Right lobe of liver (tissue), 6 donors: ENCODE measurements around the gene TMEM11. TPM values are rescaled to one million over a fixed set of nuclear protein-coding genes. Genes with fewer than 3 reads are reported as not detected.

Experiments
- ATAC-seq, 4 donors: fragments of 200-7000 bp; cut with Tn5 transposase; one replicate each; pipeline ENCODE4 v1.9.1; 2020; ENCODE audit warnings: mild to moderate bottlenecking in 4 of 4, moderate library complexity in 4 of 4
- DNase-seq, 3 donors: peaks; one replicate each; pipeline ENCODE4 v3.0.0-alpha.2; 2020
- H3K27ac ChIP-seq, 3 donors: fragments of 200-600 bp; one replicate each; pipeline ENCODE4 v1.8.0; 2022
- H3K27me3 ChIP-seq, 2 donors: fragments of 200-600 bp; one replicate each; pipeline ENCODE4 v1.8.0; 2022
- H3K36me3 ChIP-seq, 4 donors: fragments of 200-600 bp; sonication (generic) in 1 of 4; one replicate each; pipeline versions ENCODE4 v1.5.1 to v1.8.0; 2017 to 2022; ENCODE audit warnings: control low read depth in 1 of 4
- H3K4me1 ChIP-seq, 4 donors: fragments of 200-600 bp; sonication (generic) in 1 of 4; one replicate each; pipeline versions ENCODE4 v1.5.1 to v1.8.0; 2017 to 2022; ENCODE audit warnings: control low read depth in 1 of 4
- H3K4me3 ChIP-seq, 3 donors: fragments of 200-600 bp; one replicate each; pipeline ENCODE4 v1.8.0; 2022
- H3K9me3 ChIP-seq, 4 donors: fragments of 200-600 bp; sonication (generic) in 1 of 4; one replicate each; pipeline versions ENCODE4 v1.5.1 to v1.8.0; 2017 to 2022; ENCODE audit warnings: control low read depth in 1 of 4
- CTCF ChIP-seq, 4 donors: fragments of 200-600 bp in 3 of 4; fragments of 450-650 bp in 1 of 4; IDR thresholded peaks; one replicate each; pipeline versions ENCODE4 v1.5.1 to v1.8.0; 2016 to 2022; ENCODE audit warnings: antibody characterized with exemption in 4 of 4, mild to moderate bottlenecking in 2 of 4
- POLR2A ChIP-seq: fragments of 450-650 bp; IDR thresholded peaks from one replicate; pipeline ENCODE4 v1.6.1; 2017; ENCODE audit warnings: antibody characterized with exemption, mild to moderate bottlenecking
- WGBS: methylation state at CpG from one replicate; pipeline ENCODE4 v1.1.6; 2018; ENCODE audit warnings: low coverage, low lambda C conversion rate; ENCODE audit not compliant: insufficient coverage; ENCODE audit errors: missing lambda C conversion rate; 5-methylcytosine and 5-hydroxymethylcytosine counted together
- intact Hi-C, 2 donors: fragments of 100-400 bp; cut with DNase I; formaldehyde crosslinking; loops; one replicate each; pipeline versions ENCODE4 v1.11.2 to v1.14.1; 2022
- total RNA-seq, 6 experiments: library from RNA; depleted of rRNA in 2 of 6; stranded (reverse); fragments of >200 nt in 2 of 6; fragmentation: NEBNext Ultra II Directional in 3 of 6; extraction: Animal tissue kit (Norgen Biotek cat#: 25700) in 3 of 6; gene quantifications; one replicate each; pipeline versions ENCODE4 v1.1.0 to v1.2.4, GENCODE V29; 2016 to 2023
- donor health status: DM: no; HTN: yes; CAD: no.
- donor health status: DM: no; HTN: no; CAD: no.
- donor health status: DM: no; HTN: no; CAD: no.
- donor health status: DM: no; HTN: yes; CAD: no.
- donor health status: DM: no; HTN: yes; CAD: no.

TMEM11 gene
- total RNA-seq, 6 experiments from 2014 or later = 10.8 to 20.6 (median 11.7) TPM

GRCh38 chr17:21253646-21254441 lies 39.9 kb upstream of the TMEM11 start:
- intact Hi-C loops = loop anchor here in 1 of 2 donors (10.0 kb wide), 1 partner anchor 129 kb away; the partner anchor contains the start of gene DHRS7B
- 28% methylated on average over 9 of the region's 15 CpGs for WGBS
- TF ChIP-seq CTCF (IDR thresholded peaks at IDR 0.05) (no peak), POLR2A (no peak)
- DNase-seq = no peak
- H3K27ac ChIP-seq = peak overlapping the region in 2 of 3 donors; percentile 30 to 54
- peak in 2 of 4 donors; percentile 20 to 30 for ATAC-seq
- peak overlapping the region; percentile 25 to 64 (median 48) for H3K4me3 ChIP-seq
- H3K9me3 ChIP-seq = no peaks in the 10 kb centered on the region
- H3K27me3 ChIP-seq = no peaks in the 10 kb centered on the region
- H3K4me1 ChIP-seq = peaks cover 0 to 2% (median 0%) of the 10 kb centered on the region in 4 donors
- no peaks in the 10 kb centered on the region for H3K36me3 ChIP-seq

GRCh38 chr17:21252796-21253645 lies 39.1 kb upstream of the TMEM11 start, which contains the start of gene NATD1:
TSS of gene NATD1 (minus strand) at chr17:21253410. CDS start at chr17:21253264, 146 bp downstream.
- Histone ChIP-seq H3K27ac (peak within 1 kb of the TSS in 2 of 3 donors; percentile 30 to 54), H3K4me1 (peaks cover 0 to 2% (median 0%) of the 10 kb centered on the region in 4 donors), H3K9me3 (no peaks in the 10 kb centered on the region), H3K4me3 (peak within 1 kb of the TSS; percentile 48 to 64 (median 58)), H3K27me3 (no peaks in the 10 kb centered on the region), H3K36me3 (no peaks in the 10 kb centered on the region)
- DNase-seq (peak; percentile 89 to 92 (median 89)), ATAC-seq (peak; percentile 81 to 91 (median 90))
- WGBS = 0% methylated on average over 14 of the region's 117 CpGs
- TF ChIP-seq POLR2A = peak; percentile 70
- TF ChIP-seq CTCF (IDR thresholded peaks at IDR 0.05) = no peak
- intact Hi-C loops = loop anchor here in 1 of 2 donors (10.0 kb wide), 1 partner anchor 128 kb away; the partner anchor contains the start of gene DHRS7B

- intact Hi-C loops = loop anchor here in 1 of 2 donors (10.0 kb wide), 1 partner anchor 128 kb away; the partner anchor contains the start of gene DHRS7B
Observed at GRCh38 chr17:21252289-21252795, 38.4 kb upstream of the TMEM11 start.

More at GRCh38 chr17:21252289-21252795, 38.4 kb upstream of the TMEM11 start:
- ATAC-seq (no peak), DNase-seq (no peak)
- Histone ChIP-seq H3K27ac (peak overlapping the region in 1 of 3 donors; percentile 54), H3K36me3 (no peaks in the 10 kb centered on the region), H3K9me3 (no peaks in the 10 kb centered on the region), H3K4me1 (peaks cover 0 to 2% (median 0%) of the 10 kb centered on the region in 4 donors), H3K4me3 (peak overlapping the region; percentile 48 to 64 (median 58)), H3K27me3 (no peaks in the 10 kb centered on the region)
- no peak for TF ChIP-seq CTCF (IDR thresholded peaks at IDR 0.05)
- no peak for TF ChIP-seq POLR2A
- 21% methylated on average over 9 of the region's 12 CpGs for WGBS
